ENCODE data around the gene SMYD3. TPM values are rescaled to one million over a fixed set of nuclear protein-coding genes. Genes with fewer than 3 reads are reported as not detected.
A peak's percentile ranks its signal among the peaks of the same experiment; 100 is the strongest.

SMYD3 gene
- total and polyA plus RNA-seq, 4 donors: 10.5 to 40.1 (median 32.5) TPM

GRCh38 chr1:246462986-246463385 lies 44.1 kb downstream of the SMYD3 start:
- no peak overlapping the region for H3K9ac ChIP-seq (ENCODE audit: insufficient read depth in 1 of 2, low read length in 2 of 2)
- H3K4me1 ChIP-seq (ENCODE audit: control insufficient read depth in 5 of 5, insufficient read depth in 5 of 5, low read length in 5 of 5): peaks cover 0 to 1% (median 0%) of the 10 kb centered on the region in 5 donors
- H3K9me3 ChIP-seq (ENCODE audit: control insufficient read depth in 4 of 4, insufficient read depth in 3 of 4, low read length in 3 of 4): no peaks in the 10 kb centered on the region
- H3K4me3 ChIP-seq: no peak overlapping the region
- ATAC-seq (ENCODE audit: insufficient read depth, low FRiP score): no peak
- no peak for TF ChIP-seq CTCF (IDR thresholded peaks at IDR 0.05; ENCODE audit: control extremely low read depth, extremely low read depth)
- DNase-seq: no peak
- H3K27ac ChIP-seq (ENCODE audit: low read depth in 1 of 2, low read length in 1 of 2): no peak overlapping the region
- no peaks in the 10 kb centered on the region for H3K36me3 ChIP-seq (ENCODE audit: control insufficient read depth in 4 of 4, insufficient read depth in 4 of 4, low read length in 4 of 4)
- WGBS, 2 donors: 89 to 94% methylated on average over 2 of the region's 2 CpGs
- H3K27me3 ChIP-seq (ENCODE audit: control insufficient read depth in 3 of 3, insufficient read depth in 3 of 3, low read length in 2 of 3): no peaks in the 10 kb centered on the region

- Histone ChIP-seq H3K4me3 (no peak overlapping the region), H3K36me3 (ENCODE audit: control insufficient read depth in 4 of 4, insufficient read depth in 4 of 4, low read length in 4 of 4) (no peaks in the 10 kb centered on the region), H3K27me3 (ENCODE audit: control insufficient read depth in 3 of 3, insufficient read depth in 3 of 3, low read length in 2 of 3) (no peaks in the 10 kb centered on the region), H3K9ac (ENCODE audit: insufficient read depth in 1 of 2, low read length in 2 of 2) (no peak overlapping the region), H3K9me3 (ENCODE audit: control insufficient read depth in 4 of 4, insufficient read depth in 3 of 4, low read length in 3 of 4) (no peaks in the 10 kb centered on the region), H3K4me1 (ENCODE audit: control insufficient read depth in 5 of 5, insufficient read depth in 5 of 5, low read length in 5 of 5) (peaks cover 0 to 3% (median 0%) of the 10 kb centered on the region in 5 donors), H3K27ac (ENCODE audit: low read depth in 1 of 2, low read length in 1 of 2) (no peak overlapping the region)
- WGBS, 2 donors: 80 to 95% methylated on average over 1 of the region's 1 CpG
- DNase-seq (peak in 2 of 3 donors; percentile 30 to 63), ATAC-seq (ENCODE audit: insufficient read depth, low FRiP score) (no peak)
- TF ChIP-seq CTCF (IDR thresholded peaks at IDR 0.05; ENCODE audit: control extremely low read depth, extremely low read depth): no peak
Observed at GRCh38 chr1:246460406-246460805, 46.7 kb downstream of the SMYD3 start.

- no peak overlapping the region for H3K27ac ChIP-seq (ENCODE audit: low read depth in 1 of 2, low read length in 1 of 2)
- H3K4me1 ChIP-seq (ENCODE audit: control insufficient read depth in 5 of 5, insufficient read depth in 5 of 5, low read length in 5 of 5): peaks cover 0 to 3% (median 0%) of the 10 kb centered on the region in 5 donors
- whole genome bisulfite sequencing, 2 donors: 77 to 88% methylated on average over 14 of the region's 14 CpGs
- H3K9me3 ChIP-seq (ENCODE audit: control insufficient read depth in 4 of 4, insufficient read depth in 3 of 4, low read length in 3 of 4): no peaks in the 10 kb centered on the region
- H3K9ac ChIP-seq (ENCODE audit: insufficient read depth in 1 of 2, low read length in 2 of 2): no peak overlapping the region
- no peak for ATAC-seq (ENCODE audit: insufficient read depth, low FRiP score)
- no peak for TF ChIP-seq CTCF (IDR thresholded peaks at IDR 0.05; ENCODE audit: control extremely low read depth, extremely low read depth)
- H3K36me3 ChIP-seq (ENCODE audit: control insufficient read depth in 4 of 4, insufficient read depth in 4 of 4, low read length in 4 of 4): no peaks in the 10 kb centered on the region
- H3K27me3 ChIP-seq (ENCODE audit: control insufficient read depth in 3 of 3, insufficient read depth in 3 of 3, low read length in 2 of 3): no peaks in the 10 kb centered on the region
- H3K4me3 ChIP-seq: no peak overlapping the region
- no peak for DNase-seq
Observed at GRCh38 chr1:246459221-246459620, 47.9 kb downstream of the SMYD3 start.

- H3K4me3 ChIP-seq: no peak overlapping the region
- no peak for DNase-seq
- no peaks in the 10 kb centered on the region for H3K27me3 ChIP-seq (ENCODE audit: control insufficient read depth in 3 of 3, insufficient read depth in 3 of 3, low read length in 2 of 3)
- no peak overlapping the region for H3K27ac ChIP-seq (ENCODE audit: low read depth in 1 of 2, low read length in 1 of 2)
- H3K36me3 ChIP-seq (ENCODE audit: control insufficient read depth in 4 of 4, insufficient read depth in 4 of 4, low read length in 4 of 4): no peaks in the 10 kb centered on the region
- H3K9me3 ChIP-seq (ENCODE audit: control insufficient read depth in 4 of 4, insufficient read depth in 3 of 4, low read length in 3 of 4): no peaks in the 10 kb centered on the region
- 93 to 99% methylated on average over 1 of the region's 1 CpG for WGBS, 2 donors
- H3K9ac ChIP-seq (ENCODE audit: insufficient read depth in 1 of 2, low read length in 2 of 2): no peak overlapping the region
- no peak for TF ChIP-seq CTCF (IDR thresholded peaks at IDR 0.05; ENCODE audit: control extremely low read depth, extremely low read depth)
- peaks cover 0 to 3% (median 0%) of the 10 kb centered on the region in 5 donors for H3K4me1 ChIP-seq (ENCODE audit: control insufficient read depth in 5 of 5, insufficient read depth in 5 of 5, low read length in 5 of 5)
- ATAC-seq (ENCODE audit: insufficient read depth, low FRiP score): no peak
Observed at GRCh38 chr1:246455476-246455875, 51.6 kb downstream of the SMYD3 start.
